ENCODE measurements around the gene DEPDC7.

DNA sequence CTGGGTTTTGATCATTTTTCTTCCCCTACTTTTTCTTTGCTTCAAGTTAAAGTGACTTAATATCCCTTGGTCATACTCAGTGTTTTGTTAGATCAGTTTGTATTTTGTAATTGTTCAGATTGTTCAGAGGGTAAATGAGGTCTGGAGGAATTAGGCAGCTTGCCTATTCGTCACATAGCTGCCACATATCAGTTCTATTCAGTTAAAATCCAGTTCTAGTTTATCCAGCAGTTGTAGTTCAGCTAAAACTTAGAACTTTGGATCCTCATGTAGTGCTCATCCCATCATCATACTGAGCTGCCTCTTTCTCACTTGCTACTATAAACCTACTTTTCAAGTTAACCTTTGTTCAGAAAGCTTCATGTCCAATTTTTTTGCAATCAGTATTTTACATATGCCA is 47.1 kb upstream of the DEPDC7 start:
- TF ChIP-seq EZH2 (IDR thresholded peaks at IDR 0.05) (no peak), FOXP2 (optimal IDR thresholded peaks at IDR 0.05; ENCODE audit: control extremely low read depth, extremely low read length, insufficient read depth) (no peak)

All from SK-N-MC (cell line).